ENCODE results near the gene CTTNBP2. TPM values are rescaled to one million over a fixed set of nuclear protein-coding genes. Genes with fewer than 3 reads are reported as not detected.

CTTNBP2 gene
- total and polyA plus RNA-seq, 8 donors, result 3.0 to 22.2 (median 19.2) TPM

DNA sequence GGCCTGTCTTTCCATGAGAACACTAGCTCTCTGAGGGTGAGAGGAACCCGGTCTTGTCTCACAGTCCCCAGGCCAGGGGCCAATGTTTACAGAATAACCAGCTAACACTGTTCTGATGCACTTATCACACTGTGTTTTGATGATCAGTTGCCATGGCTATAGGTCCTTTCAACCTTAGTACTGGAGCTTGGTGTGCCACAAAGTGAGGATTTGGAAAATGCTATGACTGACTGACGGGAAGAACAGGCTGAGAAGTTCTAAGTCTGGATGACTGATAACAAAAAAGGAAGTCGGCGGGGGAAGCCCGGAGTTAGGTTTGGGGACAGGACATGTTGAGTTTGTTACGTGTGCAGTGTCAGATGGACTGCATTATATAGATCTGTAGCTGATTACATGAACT lies 141.8 kb downstream of the CTTNBP2 start:
- DNase-seq, result peak in 1 of 4 donors; percentile 31
- Histone ChIP-seq H3K4me1 (no peaks in the 10 kb centered on the region), H3K4me3 (no peak overlapping the region), H3K9me3 (no peaks in the 10 kb centered on the region), H3K27me3 (no peaks in the 10 kb centered on the region), H3K27ac (no peak overlapping the region), H3K36me3 (no peaks in the 10 kb centered on the region)
- TF ChIP-seq CTCF (IDR thresholded peaks at IDR 0.05), result no peak
- intact Hi-C loops (cut with DNase I), result no loop called here
- ATAC-seq, result peak; percentile 89

DNA sequence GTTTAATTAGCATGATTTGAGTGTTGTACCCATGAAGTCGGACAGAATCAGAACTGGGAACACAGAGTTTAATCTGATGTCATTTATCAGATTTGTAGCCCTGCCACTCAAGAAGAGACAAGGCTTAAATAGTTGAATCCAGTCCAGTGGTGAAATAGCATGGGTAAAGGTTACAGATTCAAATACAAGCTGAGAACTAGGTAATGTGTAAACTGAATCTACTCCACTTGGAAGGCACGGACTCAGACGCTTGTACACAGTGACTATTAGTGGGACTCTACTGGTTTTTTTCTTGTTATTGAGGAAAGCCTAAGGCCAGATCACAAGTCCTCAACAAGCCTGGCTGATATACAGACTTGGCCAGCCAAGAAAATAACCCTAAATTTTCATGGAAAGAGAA lies 142.9 kb downstream of the CTTNBP2 start:
- TF ChIP-seq CTCF (IDR thresholded peaks at IDR 0.05), result no peak
- Histone ChIP-seq H3K9me3 (no peaks in the 10 kb centered on the region), H3K36me3 (no peaks in the 10 kb centered on the region), H3K27me3 (no peaks in the 10 kb centered on the region), H3K4me3 (no peak overlapping the region), H3K4me1 (no peaks in the 10 kb centered on the region), H3K27ac (no peak overlapping the region)
- intact Hi-C loops (cut with DNase I), result no loop called here
- ATAC-seq, result peak; percentile 78
- no peak for DNase-seq

GRCh38 chr7:117728890-117729624 lies 144.2 kb downstream of the CTTNBP2 start:
- intact Hi-C loops (cut with DNase I), result no loop called here
- no peaks in the 10 kb centered on the region for H3K36me3 ChIP-seq
- ATAC-seq, result no peak

GRCh38 chr7:117724898-117725297 lies 148.3 kb downstream of the CTTNBP2 start:
- H3K9me3 ChIP-seq, result no peaks in the 10 kb centered on the region
- intact Hi-C loops (cut with DNase I), result no loop called here
- no peak overlapping the region for H3K4me3 ChIP-seq
- ATAC-seq (no peak), DNase-seq (no peak)
- no peaks in the 10 kb centered on the region for H3K36me3 ChIP-seq
- H3K4me1 ChIP-seq, result no peaks in the 10 kb centered on the region
- no peaks in the 10 kb centered on the region for H3K27me3 ChIP-seq
- no peak for TF ChIP-seq CTCF (IDR thresholded peaks at IDR 0.05)
- no peak overlapping the region for H3K27ac ChIP-seq

More at GRCh38 chr7:117728890-117729624, 144.2 kb downstream of the CTTNBP2 start:
- TF ChIP-seq CTCF (IDR thresholded peaks at IDR 0.05), result no peak
- Histone ChIP-seq H3K9me3 (no peaks in the 10 kb centered on the region), H3K4me3 (no peak overlapping the region), H3K27me3 (no peaks in the 10 kb centered on the region), H3K4me1 (no peaks in the 10 kb centered on the region), H3K27ac (no peak overlapping the region)
- DNase-seq, result no peak

GRCh38 chr7:117719377-117719776 lies 153.9 kb downstream of the CTTNBP2 start:
- intact Hi-C loops (cut with DNase I), result no loop called here
- H3K4me1 ChIP-seq, result no peaks in the 10 kb centered on the region

More at GRCh38 chr7:117719377-117719776, 153.9 kb downstream of the CTTNBP2 start:
- DNase-seq, result no peak
- no peaks in the 10 kb centered on the region for H3K9me3 ChIP-seq
- H3K4me3 ChIP-seq, result no peak overlapping the region
- no peaks in the 10 kb centered on the region for H3K36me3 ChIP-seq
- no peaks in the 10 kb centered on the region for H3K27me3 ChIP-seq
- no peak for TF ChIP-seq CTCF (IDR thresholded peaks at IDR 0.05)
- ATAC-seq, result no peak
- no peak overlapping the region for H3K27ac ChIP-seq
